DOHH2 (cell line): ENCODE measurements around the gene STAT2.
"Not testable (repeated sequence)": the region's sequence is repeated elsewhere in the genome, so short reads cannot be mapped to it uniquely, and the experiment has no call there.

Experiments
- H3F3A ChIP-seq: fragments of 200-600 bp; sonication (generic), shearing (Covaris generic); 2 replicates; pipeline ENCODE4 v1.6.0; 2016; ENCODE audit warnings: antibody characterized with exemption, mild to moderate bottlenecking; ENCODE audit not compliant: control insufficient read depth, insufficient read depth
- H3K27ac ChIP-seq: fragments of 200-600 bp; sonication (generic); 2 replicates; pipeline ENCODE4 v1.5.1; 2014; ENCODE audit warnings: low read depth, mild to moderate bottlenecking, low read length, moderate library complexity
- H3K27me3 ChIP-seq: fragments of 200-600 bp; sonication (generic); 2 replicates; pipeline ENCODE4 v1.6.1; 2014; ENCODE audit warnings: mild to moderate bottlenecking, low read length, mixed read lengths; ENCODE audit not compliant: control insufficient read depth
- H3K36me3 ChIP-seq: fragments of 200-600 bp; sonication (generic); 2 replicates; pipeline ENCODE4 v1.6.1; 2014; ENCODE audit warnings: mild to moderate bottlenecking, low read length, moderate library complexity, mixed read lengths; ENCODE audit not compliant: control insufficient read depth
- H3K4me1 ChIP-seq: fragments of 200-600 bp; sonication (generic); 2 replicates; pipeline ENCODE4 v1.6.1; 2014; ENCODE audit warnings: mild to moderate bottlenecking, low read length, mixed read lengths; ENCODE audit not compliant: control insufficient read depth
- H3K4me2 ChIP-seq: fragments of 200-600 bp; sonication (generic); 2 replicates; pipeline ENCODE4 v1.6.0; 2014; ENCODE audit warnings: mild to moderate bottlenecking, low read length, moderate library complexity
- H3K4me3 ChIP-seq: fragments of 200-600 bp; sonication (generic); 2 replicates; pipeline ENCODE4 v1.5.1; 2014; ENCODE audit warnings: mild to moderate bottlenecking, low read length, mixed read lengths
- H3K79me2 ChIP-seq: fragments of 200-600 bp; sonication (generic); 2 replicates; pipeline ENCODE4 v1.6.1; 2014; ENCODE audit warnings: mild to moderate bottlenecking, low read length, mixed read lengths; ENCODE audit not compliant: control insufficient read depth
- H3K9me2 ChIP-seq: fragments of 200-600 bp; sonication (generic); replicated peaks from 2 replicates; pipeline ENCODE4 v1.6.1; 2014; ENCODE audit warnings: mild to moderate bottlenecking, low read length, mixed read lengths; ENCODE audit not compliant: control insufficient read depth
- H3K9me3 ChIP-seq: fragments of 200-600 bp; sonication (generic); 2 replicates; pipeline ENCODE4 v1.6.1; 2014; ENCODE audit warnings: antibody characterized with exemption, low read length, mixed read lengths; ENCODE audit not compliant: control insufficient read depth, insufficient read depth
- H4K20me1 ChIP-seq: fragments of 200-600 bp; sonication (generic); 2 replicates; pipeline ENCODE4 v1.6.0; 2014; ENCODE audit warnings: low read depth, mild to moderate bottlenecking, antibody characterized with exemption, low read length, moderate library complexity; ENCODE audit not compliant: control insufficient read depth, insufficient read depth
- CTCF ChIP-seq: fragments of 200-600 bp; sonication (generic); IDR thresholded peaks from one replicate; pipeline ENCODE4 v1.5.1; 2014; ENCODE audit warnings: antibody characterized with exemption, mild to moderate bottlenecking, low read depth, low read length; ENCODE audit not compliant: poor library complexity, severe bottlenecking
- EZH2phosphoT487 ChIP-seq: fragments of 200-600 bp; sonication (generic); IDR thresholded peaks from 2 replicates; pipeline ENCODE4 v1.6.1; 2017; ENCODE audit warnings: borderline replicate concordance, mild to moderate bottlenecking, antibody characterized with exemption, low read length, moderate library complexity, mixed read lengths

Gene STAT2

GRCh38 chr12:56330936-56331490 lies 28.9 kb downstream of the STAT2 start:
- Histone ChIP-seq H3K27me3 (no peaks in the 10 kb centered on the region), H3F3A (peaks cover 5% of the 10 kb centered on the region; the same call in 1 of the 2 replicates), H4K20me1 (no peaks in the 10 kb centered on the region), H3K79me2 (peaks cover 28% of the 10 kb centered on the region), H3K27ac (no peak overlapping the region), H3K4me1 (peaks cover 29% of the 10 kb centered on the region), H3K4me2 (no peak overlapping the region), H3K9me3 (no peaks in the 10 kb centered on the region), H3K4me3 (no peak overlapping the region), H3K36me3 (peaks cover 50% of the 10 kb centered on the region), H3K9me2 (no peaks in the 10 kb centered on the region)
- no peak for TF ChIP-seq EZH2phosphoT487
- no peak for TF ChIP-seq CTCF

GRCh38 chr12:56326533-56326932 lies 33.4 kb downstream of the STAT2 start:
- Histone ChIP-seq H3K4me1 (no peaks in the 10 kb centered on the region), H3K36me3 (peaks cover 78% of the 10 kb centered on the region), H3K9me2 (no peaks in the 10 kb centered on the region), H3K4me3 (no peak overlapping the region), H3F3A (no peaks in the 10 kb centered on the region), H3K79me2 (peaks cover 6% of the 10 kb centered on the region), H3K4me2 (no peak overlapping the region), H3K27me3 (no peaks in the 10 kb centered on the region), H4K20me1 (no peaks in the 10 kb centered on the region), H3K27ac (no peak overlapping the region), H3K9me3 (no peaks in the 10 kb centered on the region)
- TF ChIP-seq EZH2phosphoT487 (no peak), CTCF (no peak)

- Histone ChIP-seq H3K4me2 (no peak overlapping the region), H4K20me1 (no peaks in the 10 kb centered on the region), H3K27ac (no peak overlapping the region), H3K4me1 (no peaks in the 10 kb centered on the region), H3K9me2 (no peaks in the 10 kb centered on the region), H3K9me3 (no peaks in the 10 kb centered on the region), H3K79me2 (peaks cover 2% of the 10 kb centered on the region), H3K36me3 (peaks cover 74% of the 10 kb centered on the region), H3K4me3 (no peak overlapping the region), H3K27me3 (no peaks in the 10 kb centered on the region), H3F3A (no peaks in the 10 kb centered on the region)
- TF ChIP-seq CTCF (no peak), EZH2phosphoT487 (no peak)
These were observed 33.8 kb downstream of the STAT2 start for GRCh38 chr12:56326126-56326525.

GRCh38 chr12:56324206-56324605 lies 35.7 kb downstream of the STAT2 start:
- no peak for TF ChIP-seq CTCF
- no peak for TF ChIP-seq EZH2phosphoT487
- Histone ChIP-seq H3K27ac (no peak overlapping the region), H3K9me2 (no peaks in the 10 kb centered on the region), H3K79me2 (no peaks in the 10 kb centered on the region), H3K9me3 (no peaks in the 10 kb centered on the region), H3K4me2 (no peak overlapping the region), H4K20me1 (no peaks in the 10 kb centered on the region), H3F3A (no peaks in the 10 kb centered on the region), H3K27me3 (no peaks in the 10 kb centered on the region), H3K4me1 (no peaks in the 10 kb centered on the region), H3K36me3 (peaks cover 81% of the 10 kb centered on the region), H3K4me3 (no peak overlapping the region)

- H3K36me3 ChIP-seq = peaks cover 79% of the 10 kb centered on the region
- not testable (repeated sequence) for H3K4me2 ChIP-seq, H3K9me2 ChIP-seq, H3K9me3 ChIP-seq, H3K4me3 ChIP-seq, H3F3A ChIP-seq, H3K27me3 ChIP-seq, H4K20me1 ChIP-seq, H3K27ac ChIP-seq, H3K4me1 ChIP-seq, H3K79me2 ChIP-seq
These were observed 38.3 kb downstream of the STAT2 start for GRCh38 chr12:56321610-56322009.
